ENCODE results near the gene IMPG2. TPM values are rescaled to one million over a fixed set of nuclear protein-coding genes. Genes with fewer than 3 reads are reported as not detected.

Gene IMPG2
- total RNA-seq, 1 donor from 2014 or later: 0.29 TPM

DNA sequence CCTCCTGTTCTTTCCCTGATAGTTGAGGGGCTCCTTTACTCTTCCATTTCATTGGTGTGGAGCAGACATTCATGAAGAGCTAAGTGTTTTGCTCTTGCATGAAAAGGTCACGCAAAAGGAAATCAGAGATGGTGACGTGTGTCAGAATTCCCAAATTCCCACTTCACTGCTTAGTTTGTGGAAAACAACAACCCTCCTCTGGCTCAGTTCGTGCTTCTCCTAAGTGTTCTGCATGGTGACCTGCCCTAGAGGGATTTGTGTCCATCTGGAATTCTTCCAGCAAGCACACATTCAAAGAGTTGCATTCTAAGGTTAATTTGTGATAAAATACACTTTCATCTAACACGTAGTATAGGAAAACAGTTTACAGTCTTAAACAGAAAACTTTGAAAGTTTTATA lies 95.6 kb downstream of the IMPG2 start:
- DNase-seq: no peak
- H3K9me3 Mint-ChIP-seq: peaks cover 5% of the 10 kb centered on the region
- H3K27ac Mint-ChIP-seq: no peak overlapping the region
- POLR2A ChIA-PET: no interaction called here
- CTCF ChIA-PET: no interaction called here
- TF ChIP-seq, protein P1, sequence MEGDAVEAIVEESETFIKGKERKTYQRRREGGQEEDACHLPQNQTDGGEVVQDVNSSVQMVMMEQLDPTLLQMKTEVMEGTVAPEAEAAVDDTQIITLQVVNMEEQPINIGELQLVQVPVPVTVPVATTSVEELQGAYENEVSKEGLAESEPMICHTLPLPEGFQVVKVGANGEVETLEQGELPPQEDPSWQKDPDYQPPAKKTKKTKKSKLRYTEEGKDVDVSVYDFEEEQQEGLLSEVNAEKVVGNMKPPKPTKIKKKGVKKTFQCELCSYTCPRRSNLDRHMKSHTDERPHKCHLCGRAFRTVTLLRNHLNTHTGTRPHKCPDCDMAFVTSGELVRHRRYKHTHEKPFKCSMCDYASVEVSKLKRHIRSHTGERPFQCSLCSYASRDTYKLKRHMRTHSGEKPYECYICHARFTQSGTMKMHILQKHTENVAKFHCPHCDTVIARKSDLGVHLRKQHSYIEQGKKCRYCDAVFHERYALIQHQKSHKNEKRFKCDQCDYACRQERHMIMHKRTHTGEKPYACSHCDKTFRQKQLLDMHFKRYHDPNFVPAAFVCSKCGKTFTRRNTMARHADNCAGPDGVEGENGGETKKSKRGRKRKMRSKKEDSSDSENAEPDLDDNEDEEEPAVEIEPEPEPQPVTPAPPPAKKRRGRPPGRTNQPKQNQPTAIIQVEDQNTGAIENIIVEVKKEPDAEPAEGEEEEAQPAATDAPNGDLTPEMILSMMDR (IDR thresholded peaks at IDR 0.05): no peak
- H3K4me3 Mint-ChIP-seq: no peak overlapping the region
- ATAC-seq (ENCODE audit: low read depth): no peak
- intact Hi-C loops (cut with micrococcal nuclease): no loop called here
- H3K36me3 Mint-ChIP-seq (ENCODE audit: low read depth): no peaks in the 10 kb centered on the region
- H3K27me3 Mint-ChIP-seq: no peaks in the 10 kb centered on the region
- H3K4me1 Mint-ChIP-seq: peaks cover 7% of the 10 kb centered on the region

DNA sequence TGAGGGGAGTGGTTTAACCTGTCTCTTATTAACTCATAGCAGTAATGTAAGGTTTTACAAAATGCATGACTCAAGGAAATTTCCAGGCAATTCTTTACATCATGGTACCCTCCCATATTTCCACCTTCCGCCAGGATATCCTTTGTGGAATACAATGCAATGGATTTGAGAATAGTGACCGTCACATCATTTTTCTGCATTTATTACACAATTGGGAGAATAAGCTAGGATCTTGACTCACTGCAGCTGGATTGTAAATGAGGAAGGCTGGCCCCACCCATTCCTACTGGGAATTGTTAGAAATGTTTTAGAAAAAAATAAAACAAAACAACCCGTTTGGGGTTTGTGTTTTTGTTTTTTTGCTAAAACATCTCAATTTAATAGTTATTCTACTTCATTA lies 97.4 kb downstream of the IMPG2 start:
- ChIA-PET POLR2A (no interaction called here), CTCF (no interaction called here)
- H3K27me3 Mint-ChIP-seq: no peaks in the 10 kb centered on the region
- no peak overlapping the region for H3K4me3 Mint-ChIP-seq
- no peak overlapping the region for H3K27ac Mint-ChIP-seq
- ATAC-seq (ENCODE audit: low read depth) (no peak), DNase-seq (no peak)
- H3K36me3 Mint-ChIP-seq (ENCODE audit: low read depth): no peaks in the 10 kb centered on the region
- intact Hi-C loops (cut with micrococcal nuclease): no loop called here
- H3K9me3 Mint-ChIP-seq: peaks cover 10% of the 10 kb centered on the region
- no peaks in the 10 kb centered on the region for H3K4me1 Mint-ChIP-seq
- TF ChIP-seq, protein P1 (IDR thresholded peaks at IDR 0.05): no peak

DNA sequence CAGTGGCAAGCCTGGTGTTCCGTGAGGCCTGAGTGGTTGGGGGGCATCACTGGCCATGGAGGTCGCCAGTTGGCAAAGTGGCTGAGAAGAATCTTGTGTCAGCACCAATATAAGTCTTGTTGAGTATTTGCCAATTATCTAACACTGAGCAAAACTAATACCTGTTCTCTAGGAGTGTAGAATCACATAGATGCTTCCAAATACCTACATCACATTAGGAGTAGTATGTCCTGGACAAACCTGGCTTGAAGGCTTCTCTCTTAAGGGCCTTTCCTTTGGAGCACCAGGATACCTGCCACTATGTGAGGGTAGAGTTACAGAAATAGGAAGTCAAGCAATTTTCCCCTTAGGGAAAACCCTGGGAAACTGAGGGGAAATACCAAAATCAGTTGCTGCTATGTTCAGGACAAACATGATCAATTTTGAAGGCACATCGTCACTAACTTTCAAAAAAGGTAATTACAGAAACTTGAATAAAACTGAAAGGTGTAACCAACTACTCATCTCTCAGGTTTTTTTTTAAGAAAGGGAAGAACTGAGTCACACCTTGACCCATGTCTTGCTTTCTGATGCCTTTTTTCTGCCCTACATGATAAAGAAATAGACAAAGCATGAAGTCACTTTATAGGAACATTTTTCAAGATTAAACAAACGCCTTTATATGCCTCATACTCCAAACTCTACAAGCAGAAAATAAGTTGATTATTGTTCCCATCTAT lies 100.4 kb downstream of the IMPG2 start:
- H3K27me3 Mint-ChIP-seq: no peaks in the 10 kb centered on the region
- H3K36me3 Mint-ChIP-seq (ENCODE audit: low read depth): no peaks in the 10 kb centered on the region
- TF ChIP-seq, protein P1 (IDR thresholded peaks at IDR 0.05): no peak
- peaks cover 10% of the 10 kb centered on the region for H3K9me3 Mint-ChIP-seq
- ChIA-PET CTCF (no interaction called here), POLR2A (no interaction called here)
- no peak overlapping the region for H3K27ac Mint-ChIP-seq
- intact Hi-C loops (cut with micrococcal nuclease): no loop called here
- no peak for DNase-seq
- no peak overlapping the region for H3K4me3 Mint-ChIP-seq
- no peaks in the 10 kb centered on the region for H3K4me1 Mint-ChIP-seq
- no peak for ATAC-seq (ENCODE audit: low read depth)

DNA sequence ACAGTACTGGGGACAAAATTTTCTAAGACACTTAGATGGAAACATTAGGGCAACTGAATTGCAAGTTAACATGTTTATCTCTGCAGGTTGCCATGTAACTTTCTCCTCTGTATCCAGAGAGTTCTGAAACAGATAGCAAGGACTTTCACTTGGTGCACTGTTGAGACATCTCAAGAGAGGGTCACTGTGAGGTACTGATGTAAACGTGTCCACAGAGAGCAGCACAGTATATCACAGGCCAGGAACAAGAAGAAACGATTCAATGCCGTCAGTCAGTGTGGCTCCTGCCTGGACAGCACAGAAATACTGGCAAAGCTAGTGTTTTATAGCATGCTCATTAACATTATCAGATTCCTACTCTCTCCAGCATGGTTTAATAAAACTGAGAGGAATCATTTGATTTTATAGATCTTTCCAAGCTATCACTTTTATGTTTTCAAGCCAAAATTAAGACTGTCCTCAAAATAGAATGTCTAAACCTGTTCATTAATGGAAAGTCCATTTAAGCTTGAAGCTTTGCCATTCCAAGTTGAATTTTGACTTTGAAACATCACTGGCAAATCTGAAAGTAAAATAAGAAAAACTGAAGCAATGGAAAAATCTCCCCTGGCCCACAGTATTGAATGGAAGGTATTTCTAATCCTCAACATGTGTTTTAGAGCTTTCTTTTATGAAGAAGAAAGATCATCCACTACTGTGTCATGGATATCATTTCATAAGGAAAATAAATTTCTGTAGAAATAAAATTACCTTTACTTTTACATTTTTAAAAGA lies 102.7 kb downstream of the IMPG2 start:
- intact Hi-C loops (cut with micrococcal nuclease): no loop called here
- H3K36me3 Mint-ChIP-seq (ENCODE audit: low read depth): no peaks in the 10 kb centered on the region
- no peak overlapping the region for H3K27ac Mint-ChIP-seq
- H3K27me3 Mint-ChIP-seq: no peaks in the 10 kb centered on the region
- DNase-seq (no peak), ATAC-seq (ENCODE audit: low read depth) (no peak)
- TF ChIP-seq, protein P1 (IDR thresholded peaks at IDR 0.05): no peak
- H3K9me3 Mint-ChIP-seq: peaks cover 23% of the 10 kb centered on the region
- H3K4me3 Mint-ChIP-seq: no peak overlapping the region
- ChIA-PET CTCF (no interaction called here), POLR2A (interaction anchor here (0.6 kb wide), 1 partner anchor 30 kb away, joined by 5 read pairs; no protein-coding TSS in a partner anchor)
- H3K4me1 Mint-ChIP-seq: no peaks in the 10 kb centered on the region

DNA sequence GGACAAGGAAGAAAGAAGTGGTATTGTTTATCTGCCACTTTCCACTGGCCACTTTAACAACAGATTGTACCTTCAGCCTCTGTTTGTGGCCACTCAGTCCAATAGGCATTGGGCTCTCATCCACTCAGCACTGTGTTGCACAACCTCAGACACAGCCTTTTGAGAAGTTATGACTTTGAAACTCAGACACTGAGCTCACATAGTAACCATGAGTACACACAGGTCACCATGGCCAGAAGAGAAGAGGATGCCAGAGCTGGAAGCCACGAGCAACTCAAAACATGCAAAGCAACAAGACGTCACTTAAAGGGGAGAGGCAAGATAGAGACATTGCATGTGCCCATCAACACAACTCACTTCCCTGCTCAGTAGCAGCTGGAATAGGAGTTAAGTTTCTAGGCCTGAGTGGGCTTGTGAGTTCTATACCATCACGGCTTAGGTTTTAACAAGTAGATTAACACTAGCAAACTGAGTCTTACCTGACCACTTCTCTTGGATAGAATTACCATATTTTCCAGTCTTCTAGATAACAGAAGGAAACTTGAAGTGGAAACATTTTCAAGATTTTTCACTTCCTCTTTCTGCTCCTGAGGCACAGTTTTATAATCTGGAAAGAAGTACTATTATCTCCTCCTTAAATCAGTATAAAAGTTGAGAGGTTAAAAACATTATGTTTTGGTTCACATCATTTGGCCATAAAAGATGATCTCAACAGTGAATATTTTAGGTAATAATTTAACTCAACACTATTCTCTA lies 103.5 kb downstream of the IMPG2 start:
- DNase-seq (no peak), ATAC-seq (ENCODE audit: low read depth) (no peak)
- TF ChIP-seq, protein P1 (IDR thresholded peaks at IDR 0.05): no peak
- Mint-ChIP-seq H3K27me3 (no peaks in the 10 kb centered on the region), H3K36me3 (ENCODE audit: low read depth) (no peaks in the 10 kb centered on the region), H3K9me3 (peaks cover 23% of the 10 kb centered on the region), H3K27ac (no peak overlapping the region), H3K4me3 (no peak overlapping the region), H3K4me1 (no peaks in the 10 kb centered on the region)
- intact Hi-C loops (cut with micrococcal nuclease): no loop called here
- ChIA-PET POLR2A (interaction anchor here (0.6 kb wide), 1 partner anchor 30 kb away, joined by 5 read pairs; no protein-coding TSS in a partner anchor), CTCF (no interaction called here)
